NB4 (cell line): Measurements from ENCODE around the gene TMEM164.
A peak's percentile ranks its signal among the peaks of the same experiment; 100 is the strongest.

Source experiments
- DNase-seq: peaks from one replicate; pipeline ENCODE4 v3.0.0; 2010; ENCODE audit warnings: low read depth
- H3K4me3 ChIP-seq: one replicate; pipeline ENCODE4 v1.5.1; 2011; ENCODE audit warnings: mild to moderate bottlenecking, low read depth, low read length, moderate library complexity
- CTCF ChIP-seq: IDR thresholded peaks from one replicate; pipeline ENCODE4 v1.5.1; 2012; ENCODE audit warnings: low read depth, low read length
- MAX ChIP-seq: IDR thresholded peaks from 2 replicates; pipeline ENCODE4 v1.6.1; 2011; ENCODE audit warnings: low read depth, low read length
- MYC ChIP-seq: IDR thresholded peaks from 2 replicates; pipeline ENCODE4 v1.6.1; 2011; ENCODE audit warnings: low read depth, low read length
- POLR2A ChIP-seq: IDR thresholded peaks from 2 replicates; pipeline ENCODE4 v1.6.1; 2011; ENCODE audit warnings: mild to moderate bottlenecking; ENCODE audit not compliant: insufficient read length; ENCODE audit errors: extremely low read depth

TMEM164 gene

GRCh38 chrX:110002300-110003166 lies at the start of gene TMEM164:
TMEM164 (plus strand) TSS chrX:110003114; CDS start chrX:110003775, 661 bp downstream.
- H3K4me3 ChIP-seq: peak within 1 kb of the TSS; percentile 77
- TF ChIP-seq CTCF (no peak), POLR2A (peak; percentile 21), MAX (peak; percentile 62; the same call in 1 of the 2 replicates), MYC (0 out of 2 replicates have a peak, but pooled peaks have one; percentile 49)
- peak; percentile 96 for DNase-seq

GRCh38 chrX:109954333-109954732 lies 48.6 kb upstream of the TMEM164 start:
- no peak overlapping the region for H3K4me3 ChIP-seq
- TF ChIP-seq MYC (no peak), CTCF (no peak), MAX (no peak), POLR2A (no peak)
- no peak for DNase-seq

GRCh38 chrX:109954955-109955354 lies 48.0 kb upstream of the TMEM164 start:
- H3K4me3 ChIP-seq: no peak overlapping the region
- TF ChIP-seq CTCF: no peak
- no peak for TF ChIP-seq POLR2A
- no peak for TF ChIP-seq MYC
- no peak for TF ChIP-seq MAX
- DNase-seq: no peak

GRCh38 chrX:109958266-109958665 lies 44.6 kb upstream of the TMEM164 start:
- H3K4me3 ChIP-seq: no peak overlapping the region
- no peak for TF ChIP-seq CTCF
- TF ChIP-seq MAX: no peak
- TF ChIP-seq POLR2A: no peak
- no peak for TF ChIP-seq MYC
- DNase-seq: peak; percentile 17

- H3K4me3 ChIP-seq: no peak overlapping the region
- DNase-seq: peak; percentile 60
- TF ChIP-seq MAX (no peak), CTCF (no peak), POLR2A (no peak), MYC (0 out of 2 replicates have a peak, but pooled peaks have one; percentile 9)
These were observed 43.5 kb upstream of the TMEM164 start for GRCh38 chrX:109959356-109959871.
